GM18520 (cell line): ENCODE results near the gene GAB2.
"Not testable (repeated sequence)": the region's sequence is repeated elsewhere in the genome, so short reads cannot be mapped to it uniquely, and the experiment has no call there.

Experiments used
- ATAC-seq: cut with Tn5 transposase; IDR thresholded peaks from one replicate; pipeline ENCODE4 v1.9.1; 2021; ENCODE audit not compliant: unreplicated experiment

Gene GAB2

DNA sequence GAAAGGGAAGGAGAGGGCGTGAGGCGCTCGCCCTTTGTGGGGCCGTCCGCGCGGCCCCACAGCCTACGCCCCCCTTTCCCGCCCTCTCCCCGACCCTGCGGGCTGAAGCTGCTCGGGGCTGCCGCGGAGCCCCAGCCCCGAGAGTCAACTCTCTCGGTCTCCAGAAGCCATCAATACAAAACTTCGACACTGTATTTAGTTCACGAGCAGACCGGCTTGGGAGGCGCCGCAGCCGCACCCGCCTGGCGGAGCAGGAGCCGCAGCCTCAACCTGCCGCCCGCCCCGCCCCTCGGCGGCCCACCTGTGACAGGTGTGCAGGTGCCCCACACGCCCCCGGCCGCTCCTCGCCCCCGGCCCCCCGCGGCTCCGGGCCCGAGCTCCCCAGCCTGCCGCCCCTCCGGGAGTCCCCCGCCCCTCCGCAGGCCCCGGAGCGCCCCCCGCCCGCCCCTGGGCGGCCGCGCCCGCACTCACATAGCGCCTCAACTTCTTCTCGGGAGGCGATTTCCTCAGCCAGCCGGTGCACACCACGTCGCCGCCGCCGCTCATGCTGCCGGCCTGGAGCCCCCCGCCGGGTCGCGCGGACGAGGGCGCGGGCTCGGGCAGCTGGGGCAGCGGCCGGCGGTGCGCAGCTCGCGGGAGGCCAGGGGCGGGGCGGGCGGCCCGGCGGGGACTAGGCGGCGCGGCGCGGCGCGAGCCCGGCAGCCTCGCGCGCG lies at the start of gene GAB2:
GAB2 (minus strand) TSS at position 646 of the 713 bp plus-strand sequence; CDS start at position 546, 100 bp downstream.
- peak; percentile 5 for ATAC-seq

DNA sequence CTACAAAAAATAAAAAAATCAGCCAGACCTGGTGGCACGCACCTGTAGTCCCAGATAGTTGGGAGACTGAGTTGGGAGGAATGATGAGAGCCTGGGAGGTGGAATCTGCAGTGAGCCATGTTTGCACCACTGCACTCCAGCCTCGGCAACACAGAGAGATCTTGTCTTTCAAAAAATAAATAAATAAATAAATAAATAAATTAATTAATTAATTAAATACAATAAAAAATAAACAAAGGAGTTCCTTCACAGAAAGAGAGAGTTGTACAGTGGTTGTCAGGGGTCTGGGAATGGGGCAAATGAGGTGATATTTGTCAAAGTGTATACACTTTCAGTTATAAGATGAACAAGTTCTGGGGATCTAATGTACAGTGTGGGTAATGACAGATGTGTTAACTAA lies 49.8 kb upstream of the GAB2 start:
- no peak for ATAC-seq

DNA sequence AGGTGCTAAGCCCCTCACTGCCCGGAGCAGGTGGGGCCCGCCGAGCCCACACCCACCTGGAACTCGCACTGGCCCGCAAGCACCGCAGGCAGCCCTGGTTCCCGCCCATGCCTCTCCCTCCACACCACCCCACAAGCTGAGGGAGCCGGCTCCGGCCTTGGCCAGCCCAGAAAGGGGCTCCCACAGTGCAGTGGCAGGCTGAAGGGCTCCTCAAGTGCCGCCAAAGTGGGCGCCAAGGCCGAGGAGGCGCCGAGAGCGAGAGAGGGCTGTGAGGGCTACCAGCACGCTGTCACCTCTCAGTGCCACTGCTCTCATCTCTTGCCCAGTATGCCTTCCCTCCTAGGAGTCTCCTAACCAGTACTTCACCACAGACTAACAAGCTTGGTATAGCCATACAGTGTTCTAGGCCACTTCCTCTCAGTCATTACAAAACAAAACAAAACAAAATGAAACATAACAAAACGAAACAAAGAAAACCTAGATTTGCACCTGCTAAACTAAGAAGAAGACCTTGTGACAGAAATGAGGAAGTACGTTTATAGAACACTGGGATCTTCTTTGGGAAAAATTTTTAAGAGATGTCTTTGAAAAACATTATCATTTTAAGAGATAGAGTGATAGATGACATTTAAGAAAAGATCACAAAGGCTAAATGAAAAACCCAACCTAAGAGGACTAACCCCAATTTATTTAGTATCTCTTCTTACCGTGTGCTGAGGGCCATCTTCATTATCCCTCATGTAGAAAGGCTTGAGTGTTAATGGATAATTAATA lies 47.7 kb upstream of the GAB2 start:
- peak; percentile 98 for ATAC-seq

DNA sequence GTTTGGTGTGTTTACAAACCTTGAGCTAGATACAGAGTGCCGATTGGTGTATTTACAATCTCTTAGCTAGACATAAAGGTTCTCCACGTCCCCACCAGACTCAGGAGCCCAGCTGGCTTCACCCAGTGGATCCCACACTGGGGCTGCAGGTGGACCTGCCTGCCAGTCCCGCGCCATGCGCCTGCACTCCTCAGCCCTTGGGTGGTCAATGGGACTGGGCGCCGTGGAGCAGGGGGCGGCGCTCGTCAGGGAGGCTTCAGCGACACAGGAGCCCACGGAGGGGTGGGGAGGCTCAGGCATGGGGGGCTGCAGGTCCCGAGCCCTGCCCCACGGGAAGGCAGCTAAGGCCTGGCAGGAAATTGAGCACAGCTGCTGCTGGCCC lies 47.2 kb upstream of the GAB2 start:
- not testable (repeated sequence) for ATAC-seq

DNA sequence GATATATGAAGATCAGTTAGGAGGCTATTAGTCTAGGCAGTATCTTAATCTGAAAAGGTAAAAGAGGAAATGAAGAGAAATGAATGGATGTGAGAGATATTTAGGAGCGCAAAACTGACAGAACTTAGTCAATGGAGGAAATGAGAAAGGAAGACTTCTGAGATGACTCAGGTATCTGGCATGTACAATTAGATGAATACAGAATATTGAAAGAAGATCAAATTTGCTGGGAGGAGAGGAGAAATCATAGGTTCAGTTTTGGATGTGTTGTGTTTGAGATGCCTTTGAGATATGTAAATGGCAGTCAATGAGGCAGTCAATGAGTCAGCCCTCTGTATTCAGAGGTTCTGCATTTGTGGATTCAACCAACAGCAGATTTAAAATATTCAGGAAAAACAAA lies 42.9 kb upstream of the GAB2 start:
- ATAC-seq = no peak

- no peak for ATAC-seq
Measured at GRCh38 chr11:78459738-78460137, 42.1 kb upstream of the GAB2 start.

DNA sequence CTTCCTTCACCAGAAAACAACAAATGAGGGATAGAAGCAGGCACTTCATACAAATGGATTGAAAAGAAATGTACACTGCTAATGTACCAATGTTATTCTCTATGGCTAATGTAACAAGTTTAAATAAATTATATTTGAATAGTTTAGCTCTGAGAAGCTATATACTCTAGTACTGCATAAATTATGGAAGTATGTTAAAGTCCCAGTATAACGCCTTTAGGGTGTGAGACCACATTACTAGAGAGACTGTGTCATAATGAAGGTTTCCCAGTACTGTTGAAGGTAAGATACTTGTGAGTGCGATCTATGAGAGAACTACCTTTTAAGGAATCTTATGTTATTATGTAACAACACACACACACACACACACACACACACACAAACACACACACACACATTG lies 39.8 kb upstream of the GAB2 start:
- no peak for ATAC-seq

DNA sequence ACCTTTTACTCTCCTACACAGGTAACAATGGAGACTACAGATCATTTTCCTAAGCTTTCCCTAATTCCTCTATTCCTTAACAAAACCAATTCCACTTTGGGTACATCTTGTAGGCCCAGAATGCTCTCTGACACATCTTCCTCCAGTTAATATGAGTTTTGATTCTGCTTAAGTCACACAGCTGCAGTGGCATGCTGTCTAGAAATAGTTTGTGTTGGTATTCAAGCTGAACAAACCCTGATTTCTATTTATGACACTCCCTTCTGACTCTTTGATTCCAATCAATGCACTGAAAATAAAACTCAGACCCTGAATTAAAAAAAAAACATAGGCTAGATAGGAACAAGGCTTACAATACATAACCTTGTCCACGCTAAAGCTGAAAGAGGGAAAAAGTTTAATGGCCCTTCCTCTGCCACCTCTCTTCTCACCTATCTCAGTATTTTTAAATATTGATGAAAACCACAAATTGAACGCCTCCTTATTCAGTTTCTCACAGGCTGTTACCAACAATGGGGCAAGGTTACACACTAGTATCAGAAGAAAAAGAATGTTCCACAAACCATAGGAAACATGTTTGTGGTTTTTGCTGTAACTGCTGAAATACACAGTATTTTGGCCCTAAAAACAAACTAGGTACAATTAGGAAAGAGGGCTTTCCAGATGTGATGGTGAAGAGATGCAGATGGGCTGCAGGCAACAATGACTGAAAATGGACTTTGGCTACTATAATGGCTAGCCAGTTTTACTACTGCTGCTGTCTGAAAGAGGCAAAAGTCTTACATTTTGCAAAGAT lies 35.7 kb upstream of the GAB2 start:
- ATAC-seq = no peak

DNA sequence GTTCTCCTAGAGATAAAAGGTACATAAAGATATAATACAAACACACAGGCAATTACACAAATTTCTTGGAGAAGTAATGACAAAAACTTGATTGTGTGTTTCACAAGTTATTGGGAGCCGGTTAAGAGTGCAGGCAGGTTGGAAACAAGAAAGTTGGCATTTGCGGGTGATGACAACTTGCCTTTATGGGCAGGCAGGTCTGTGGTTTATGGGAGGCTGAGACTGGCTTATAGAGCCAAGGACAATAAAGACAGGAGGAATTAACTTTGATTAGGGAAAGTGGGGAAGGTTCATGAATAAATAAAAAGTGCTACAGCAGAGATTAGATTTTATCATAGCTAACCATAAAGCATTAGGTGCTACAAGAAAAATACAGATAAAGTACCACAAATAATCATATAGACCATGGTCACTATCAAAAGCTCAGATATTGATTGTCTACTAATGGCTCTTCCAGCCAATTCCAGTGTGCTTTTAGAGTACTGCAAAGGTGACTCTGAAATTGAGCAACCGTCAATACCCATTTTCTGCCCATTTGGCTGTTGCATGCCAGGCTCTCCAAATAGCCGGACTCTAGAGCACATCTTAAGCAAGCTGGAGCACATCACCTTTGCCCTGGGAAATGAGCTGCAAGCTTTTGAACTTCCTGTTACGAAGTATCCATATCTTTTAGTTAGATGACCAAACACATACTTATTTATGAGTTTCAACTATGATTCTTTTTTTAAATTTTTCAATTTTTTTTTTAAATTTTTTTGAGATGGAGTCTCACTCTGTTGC lies 33.9 kb upstream of the GAB2 start:
- no peak for ATAC-seq

- ATAC-seq = no peak
Measured at GRCh38 chr11:78450866-78451265, 33.2 kb upstream of the GAB2 start.

DNA sequence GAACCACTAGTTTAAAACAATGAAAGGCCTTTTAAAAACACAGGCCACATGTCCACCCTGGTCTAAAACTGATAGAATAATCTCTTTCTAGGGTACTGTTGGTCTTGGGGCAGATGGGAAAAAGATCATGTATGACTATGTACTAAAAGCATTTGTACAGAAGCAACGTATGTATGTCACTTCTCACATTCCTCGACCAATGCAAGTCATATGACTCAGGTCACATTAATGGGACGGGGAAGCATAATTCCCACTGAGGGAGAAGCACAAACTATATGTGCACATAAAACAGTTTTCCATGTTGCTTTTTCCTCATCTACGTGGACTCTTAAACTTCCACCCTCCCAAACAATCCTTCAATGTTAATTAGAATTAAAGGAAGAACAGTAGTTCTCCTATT lies 32.2 kb upstream of the GAB2 start:
- no peak for ATAC-seq

- no peak for ATAC-seq
Measured at GRCh38 chr11:78446210-78446609, 28.6 kb upstream of the GAB2 start.

DNA sequence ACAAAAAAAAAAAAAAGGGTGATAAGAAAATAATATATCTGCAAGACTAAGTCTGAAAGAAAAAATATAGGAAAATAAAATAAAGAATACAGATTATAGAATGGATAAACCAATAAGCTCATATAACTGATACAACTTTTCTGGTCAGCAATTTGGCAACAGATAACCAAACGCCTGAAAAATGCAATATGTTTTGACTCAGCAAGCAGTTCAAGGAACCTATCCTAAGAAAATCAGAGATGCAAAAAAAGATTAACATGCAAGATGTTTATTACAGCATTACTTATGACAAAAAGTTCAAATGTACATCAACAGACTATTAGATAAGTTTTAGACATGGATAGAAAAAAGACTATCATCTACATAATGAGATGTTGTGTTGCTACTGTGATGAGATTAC lies 27.1 kb upstream of the GAB2 start:
- ATAC-seq = no peak

DNA sequence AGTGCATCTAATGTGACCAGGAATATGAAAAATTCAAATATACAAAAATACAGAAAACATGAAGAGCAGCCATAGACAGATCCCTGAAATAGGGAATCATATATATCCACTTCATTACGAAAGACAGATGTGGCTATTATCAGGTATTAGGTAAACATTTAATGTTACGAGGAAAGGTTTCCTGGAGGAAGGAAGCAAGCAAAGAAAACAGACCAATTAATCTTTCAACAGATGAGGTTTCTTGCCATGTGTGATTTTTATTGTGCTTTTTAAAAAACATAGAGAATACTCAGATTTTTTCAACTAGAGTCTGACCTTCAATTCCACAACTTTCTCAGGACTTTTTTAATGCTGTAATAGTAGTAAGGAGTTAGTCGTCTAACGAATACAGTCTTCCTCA lies 24.3 kb upstream of the GAB2 start:
- no peak for ATAC-seq

- ATAC-seq = peak; percentile 65
Measured at GRCh38 chr11:78438298-78438975, 20.8 kb upstream of the GAB2 start.

DNA sequence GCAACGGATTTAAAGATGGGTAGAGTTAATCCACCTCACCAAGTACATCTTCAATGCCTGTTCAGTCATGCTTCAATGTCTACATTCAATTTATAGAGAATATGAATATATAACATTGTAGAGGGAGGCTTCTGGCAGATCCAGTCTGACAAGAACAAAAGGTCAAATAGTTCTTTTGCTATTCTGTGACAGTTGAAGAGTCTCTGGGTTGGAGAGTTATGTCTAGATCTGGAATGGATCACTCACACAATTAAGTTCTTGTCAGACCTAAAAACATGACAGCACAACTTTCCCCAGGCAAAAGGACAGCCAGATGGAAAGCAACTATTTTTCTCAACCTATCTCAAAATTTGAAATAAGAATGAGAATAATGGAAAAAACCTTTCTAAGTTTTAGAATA lies 15.3 kb upstream of the GAB2 start:
- ATAC-seq = no peak

GRCh38 chr11:78432058-78432515 lies 14.5 kb upstream of the GAB2 start:
- ATAC-seq = no peak

GRCh38 chr11:78429660-78430059 lies 12.0 kb upstream of the GAB2 start:
- no peak for ATAC-seq

- ATAC-seq = no peak
Measured at GRCh38 chr11:78429209-78429608, 11.6 kb upstream of the GAB2 start.

- no peak for ATAC-seq
Measured at GRCh38 chr11:78428773-78429172, 11.2 kb upstream of the GAB2 start.
